ENCODE data around the gene NPBWR2.
"Not testable (repeated sequence)": the region's sequence is repeated elsewhere in the genome, so short reads cannot be mapped to it uniquely, and the experiment has no call there.

The NPBWR2 gene

GRCh38 chr20:64103871-64104666, 3.3 kb downstream of the NPBWR2 start:
- DNase-seq (ENCODE audit: low read depth): no peak

- no peak for DNase-seq (ENCODE audit: low read depth)
Measured at GRCh38 chr20:64102647-64103354, 4.6 kb downstream of the NPBWR2 start.

- DNase-seq (ENCODE audit: low read depth): no peak
Measured at GRCh38 chr20:64101731-64102621, 5.4 kb downstream of the NPBWR2 start.

- DNase-seq (ENCODE audit: low read depth): no peak
Measured at GRCh38 chr20:64100946-64101688, 6.2 kb downstream of the NPBWR2 start.

GRCh38 chr20:64100566-64100888, 6.8 kb downstream of the NPBWR2 start:
- DNase-seq (ENCODE audit: low read depth): no peak

- DNase-seq (ENCODE audit: low read depth): no peak
Measured at GRCh38 chr20:64099880-64100565, 7.3 kb downstream of the NPBWR2 start.

DNA sequence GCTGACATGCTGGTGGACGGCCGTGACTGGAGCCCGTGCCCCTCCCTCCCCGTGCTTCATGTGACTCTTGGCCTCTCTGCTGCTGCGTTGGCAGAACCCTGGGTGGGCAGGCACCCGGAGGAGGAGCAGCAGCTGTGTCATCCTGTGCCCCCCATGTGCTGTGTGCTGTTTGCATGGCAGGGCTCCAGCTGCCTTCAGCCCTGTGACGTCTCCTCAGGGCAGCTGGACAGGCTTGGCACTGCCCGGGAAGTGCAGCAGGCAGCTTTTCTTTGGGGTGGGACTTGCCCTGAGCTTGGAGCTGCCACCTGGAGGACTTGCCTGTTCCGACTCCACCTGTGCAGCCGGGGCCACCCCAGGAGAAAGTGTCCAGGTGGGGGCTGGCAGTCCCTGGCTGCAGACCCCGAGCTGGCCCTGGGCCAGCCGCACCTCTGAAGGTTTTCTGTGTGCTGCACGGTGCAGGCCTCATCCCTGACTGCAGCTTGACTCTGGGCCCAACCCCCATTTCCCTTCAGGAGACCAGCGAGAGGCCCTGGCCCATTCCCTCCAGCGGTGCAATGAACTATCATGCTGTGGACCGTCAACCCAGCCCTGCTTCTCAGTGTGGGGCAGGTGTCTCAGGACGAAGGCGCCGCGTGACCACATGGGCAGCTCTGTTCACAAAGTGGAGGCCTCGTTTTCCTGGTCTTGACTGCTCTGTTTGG, 8.1 kb downstream of the NPBWR2 start:
- no peak for DNase-seq (ENCODE audit: low read depth)

- DNase-seq (ENCODE audit: low read depth): no peak
Measured at GRCh38 chr20:64098471-64099013, 8.8 kb downstream of the NPBWR2 start.

- no peak for DNase-seq (ENCODE audit: low read depth)
Measured at GRCh38 chr20:64096535-64096934, 10.8 kb downstream of the NPBWR2 start.

- DNase-seq (ENCODE audit: low read depth): no peak
Measured at GRCh38 chr20:64095927-64096326, 11.4 kb downstream of the NPBWR2 start.

DNA sequence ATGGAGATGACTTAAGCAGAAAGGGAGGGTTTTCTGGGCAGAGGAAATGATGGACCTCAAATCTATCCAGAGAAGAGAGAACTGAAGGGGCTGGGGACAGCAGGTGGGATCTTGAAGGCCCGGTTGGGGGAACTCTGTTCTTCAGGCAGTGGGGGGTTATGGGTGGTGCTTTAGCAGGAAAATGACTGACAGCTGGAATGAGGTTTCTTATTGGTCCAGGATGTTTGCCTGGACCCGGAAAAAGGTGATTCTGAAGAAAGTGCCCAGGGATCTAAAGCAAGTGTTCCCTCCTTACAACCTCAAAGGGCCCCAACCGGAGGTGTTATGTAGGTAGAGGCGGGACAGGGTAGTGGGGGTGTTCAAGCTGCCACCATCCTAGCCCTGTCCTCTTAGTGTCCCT, 11.9 kb downstream of the NPBWR2 start:
- DNase-seq (ENCODE audit: low read depth): no peak

GRCh38 chr20:64093013-64093503, 14.3 kb downstream of the NPBWR2 start:
- DNase-seq (ENCODE audit: low read depth): no peak

GRCh38 chr20:64092258-64093012, 14.9 kb downstream of the NPBWR2 start:
- no peak for DNase-seq (ENCODE audit: low read depth)

DNA sequence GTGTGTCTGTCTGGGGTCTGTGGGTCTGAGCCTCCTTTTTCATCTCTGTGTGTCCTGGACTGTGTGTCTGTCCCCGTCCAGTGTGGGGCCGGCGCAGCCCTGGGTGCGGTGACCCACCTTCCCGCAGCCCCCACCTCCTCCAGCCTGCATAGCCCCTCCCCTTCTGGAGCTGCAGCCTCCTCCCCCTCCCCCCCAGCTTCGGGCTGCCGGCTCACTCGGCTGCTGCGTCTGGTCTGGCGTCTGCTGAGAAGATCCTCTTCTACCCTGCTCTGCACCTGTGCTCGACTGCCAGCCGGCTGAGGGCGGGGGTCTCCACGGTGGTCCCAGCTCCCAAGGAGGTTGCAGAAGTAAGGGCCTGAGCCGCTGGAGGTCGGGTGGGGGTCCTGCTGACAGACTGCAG, 15.6 kb downstream of the NPBWR2 start:
- DNase-seq (ENCODE audit: low read depth): no peak

- no peak for DNase-seq (ENCODE audit: low read depth)
Measured at GRCh38 chr20:64091340-64091739, 16.0 kb downstream of the NPBWR2 start.

- DNase-seq (ENCODE audit: low read depth): no peak
Measured at GRCh38 chr20:64090165-64090564, 17.2 kb downstream of the NPBWR2 start.

DNA sequence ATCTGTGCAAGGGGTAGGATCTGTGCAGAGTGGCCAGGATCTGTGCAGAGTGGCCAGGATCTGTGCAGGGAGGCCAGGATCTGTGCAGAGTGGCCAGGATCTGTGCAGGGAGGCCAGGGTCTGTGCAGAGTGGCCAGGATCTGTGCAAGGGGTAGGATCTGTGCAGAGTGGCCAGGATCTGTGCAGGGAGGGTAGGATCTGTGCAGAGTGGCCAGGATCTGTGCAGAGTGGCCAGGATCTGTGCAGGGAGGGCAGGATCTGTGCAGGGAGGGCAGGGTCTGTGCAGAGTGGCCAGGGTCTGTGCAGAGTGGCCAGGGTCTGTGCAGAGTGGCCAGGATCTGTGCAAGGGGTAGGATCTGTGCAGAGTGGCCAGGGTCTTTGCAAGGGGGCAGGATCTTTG, 18.8 kb downstream of the NPBWR2 start:
- not testable (repeated sequence) for DNase-seq (ENCODE audit: low read depth)

DNA sequence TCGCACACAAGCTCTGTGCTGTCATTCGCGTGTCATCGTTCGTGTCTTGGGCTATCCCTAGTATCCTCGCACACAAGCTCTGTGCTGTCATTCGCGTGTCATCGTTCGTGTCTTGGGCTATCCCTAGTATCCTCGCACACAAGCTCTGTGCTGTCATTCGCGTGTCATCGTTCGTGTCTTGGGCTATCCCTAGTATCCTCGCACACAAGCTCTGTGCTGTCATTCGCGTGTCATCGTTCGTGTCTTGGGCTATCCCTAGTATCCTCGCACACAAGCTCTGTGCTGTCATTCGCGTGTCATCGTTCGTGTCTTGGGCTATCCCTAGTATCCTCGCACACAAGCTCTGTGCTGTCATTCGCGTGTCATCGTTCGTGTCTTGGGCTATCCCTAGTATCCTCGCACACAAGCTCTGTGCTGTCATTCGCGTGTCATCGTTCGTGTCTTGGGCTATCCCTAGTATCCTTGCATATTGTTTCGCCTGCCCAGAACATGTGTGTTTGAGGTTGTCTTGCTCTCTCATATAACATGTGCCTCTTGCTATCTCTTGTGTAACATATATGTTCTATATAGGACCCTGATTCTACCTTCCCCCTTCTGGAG, 20.0 kb downstream of the NPBWR2 start:
- DNase-seq (ENCODE audit: low read depth): not testable (repeated sequence)

DNA sequence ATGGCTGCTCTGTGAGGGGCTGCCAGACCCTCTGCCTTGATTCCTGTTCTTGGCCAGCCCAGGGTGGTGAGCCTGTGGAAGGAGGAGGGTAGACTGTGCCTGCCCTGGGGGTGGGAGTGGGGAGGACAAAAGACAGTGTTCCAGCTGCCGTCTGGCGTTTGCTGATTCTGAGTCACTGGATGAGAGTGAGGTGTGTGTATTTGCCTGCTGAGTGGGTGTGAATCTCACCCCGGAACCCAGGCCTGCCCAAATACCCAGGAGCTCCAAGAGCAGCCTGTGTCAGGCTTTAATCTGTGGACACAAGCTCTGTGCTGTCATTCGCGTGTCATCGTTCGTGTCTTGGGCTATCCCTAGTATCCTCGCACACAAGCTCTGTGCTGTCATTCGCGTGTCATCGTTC, 20.6 kb downstream of the NPBWR2 start:
- DNase-seq (ENCODE audit: low read depth): no peak
